8988T (cell line): Measurements from ENCODE around the gene HOXC10.

ENCODE experiments used
- DNase-seq: peaks from one replicate; pipeline ENCODE4 v3.0.0; 2011

Gene HOXC10

GRCh38 chr12:54030889-54031471 is 46.0 kb downstream of the HOXC10 start:
- no peak for DNase-seq

DNA sequence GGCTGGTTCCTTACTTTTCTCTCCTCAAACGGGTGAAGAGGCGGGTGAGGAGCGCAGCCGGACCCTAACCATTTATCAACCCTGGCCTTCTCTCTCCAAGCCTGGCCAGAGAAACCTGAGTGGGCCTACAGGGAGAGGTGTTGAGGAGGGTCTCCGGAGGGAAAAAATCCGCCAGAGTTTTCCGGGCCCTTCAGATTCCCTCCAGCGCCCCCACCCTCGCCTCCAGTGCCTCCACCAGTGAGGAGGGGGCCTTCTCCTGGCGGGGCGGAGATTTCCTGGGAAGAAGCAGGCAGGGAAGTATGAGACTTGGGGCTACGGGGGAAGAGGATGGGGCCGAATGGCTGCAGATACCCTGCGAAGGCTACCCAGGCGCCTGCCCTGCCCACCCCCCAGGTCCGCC is 46.5 kb downstream of the HOXC10 start:
- no peak for DNase-seq

DNA sequence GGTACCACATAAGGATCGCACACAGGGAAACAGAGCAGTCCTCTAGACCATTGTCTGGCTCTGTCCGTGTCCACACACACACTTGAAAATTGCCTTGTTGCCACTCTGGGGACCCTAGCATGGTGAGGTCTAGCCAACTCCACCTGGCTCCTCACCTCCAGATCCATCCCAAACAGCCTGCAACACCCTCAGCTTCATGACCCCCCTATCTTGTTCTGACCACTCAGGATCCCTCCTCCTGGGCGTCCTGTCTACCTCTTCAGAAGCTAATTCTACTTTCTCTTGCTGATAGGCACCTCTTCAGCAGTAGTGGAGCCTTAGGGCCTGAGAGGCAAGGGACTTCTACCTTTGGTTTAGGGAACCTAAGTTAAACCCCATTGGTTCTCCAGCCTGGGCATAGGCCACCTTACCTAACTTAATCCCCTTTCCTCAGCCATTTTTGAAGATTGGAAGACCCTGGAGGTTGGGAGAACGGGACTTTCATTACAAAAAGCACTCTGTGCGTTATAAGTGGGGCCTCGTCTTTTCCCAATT is 47.2 kb downstream of the HOXC10 start:
- DNase-seq = no peak

- DNase-seq = peak; percentile 84
Observed at GRCh38 chr12:54032627-54033100, 47.7 kb downstream of the HOXC10 start, which contains the start of gene HOXC5. TSS of gene HOXC5 (plus strand) at chr12:54033050. CDS start at chr12:54033123, 73 bp downstream.

DNA sequence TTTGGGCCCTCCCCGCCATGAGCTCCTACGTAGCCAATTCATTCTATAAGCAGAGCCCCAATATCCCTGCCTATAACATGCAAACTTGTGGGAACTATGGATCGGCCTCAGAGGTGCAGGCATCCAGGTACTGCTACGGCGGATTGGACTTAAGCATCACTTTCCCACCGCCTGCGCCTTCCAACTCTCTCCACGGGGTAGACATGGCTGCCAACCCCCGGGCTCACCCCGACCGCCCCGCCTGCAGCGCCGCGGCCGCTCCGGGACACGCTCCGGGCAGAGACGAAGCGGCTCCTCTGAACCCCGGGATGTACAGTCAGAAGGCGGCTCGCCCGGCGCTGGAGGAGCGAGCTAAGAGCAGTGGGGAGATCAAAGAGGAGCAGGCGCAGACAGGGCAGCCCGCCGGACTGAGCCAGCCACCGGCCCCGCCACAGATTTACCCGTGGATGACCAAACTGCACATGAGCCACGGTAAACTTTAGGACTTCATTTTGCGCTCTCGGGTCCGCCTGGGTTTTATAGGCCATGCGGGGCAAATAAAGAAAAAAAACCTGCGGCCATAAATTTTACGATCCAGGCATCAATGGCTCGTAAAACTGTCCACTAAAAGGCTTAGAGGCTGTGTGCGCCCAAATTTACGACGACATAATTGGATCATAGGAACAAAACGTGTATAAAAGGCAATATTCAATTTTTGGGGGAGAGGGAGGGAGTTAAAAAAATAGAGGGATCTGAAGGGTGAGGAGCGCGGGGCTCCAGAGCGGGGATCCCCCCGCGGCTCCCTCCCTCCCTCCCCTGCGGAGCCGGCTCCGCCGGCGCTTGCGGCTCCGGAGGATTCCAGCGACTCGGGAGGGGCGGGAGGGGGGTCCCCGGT is 48.4 kb downstream of the HOXC10 start:
- peak; percentile 71 for DNase-seq

DNA sequence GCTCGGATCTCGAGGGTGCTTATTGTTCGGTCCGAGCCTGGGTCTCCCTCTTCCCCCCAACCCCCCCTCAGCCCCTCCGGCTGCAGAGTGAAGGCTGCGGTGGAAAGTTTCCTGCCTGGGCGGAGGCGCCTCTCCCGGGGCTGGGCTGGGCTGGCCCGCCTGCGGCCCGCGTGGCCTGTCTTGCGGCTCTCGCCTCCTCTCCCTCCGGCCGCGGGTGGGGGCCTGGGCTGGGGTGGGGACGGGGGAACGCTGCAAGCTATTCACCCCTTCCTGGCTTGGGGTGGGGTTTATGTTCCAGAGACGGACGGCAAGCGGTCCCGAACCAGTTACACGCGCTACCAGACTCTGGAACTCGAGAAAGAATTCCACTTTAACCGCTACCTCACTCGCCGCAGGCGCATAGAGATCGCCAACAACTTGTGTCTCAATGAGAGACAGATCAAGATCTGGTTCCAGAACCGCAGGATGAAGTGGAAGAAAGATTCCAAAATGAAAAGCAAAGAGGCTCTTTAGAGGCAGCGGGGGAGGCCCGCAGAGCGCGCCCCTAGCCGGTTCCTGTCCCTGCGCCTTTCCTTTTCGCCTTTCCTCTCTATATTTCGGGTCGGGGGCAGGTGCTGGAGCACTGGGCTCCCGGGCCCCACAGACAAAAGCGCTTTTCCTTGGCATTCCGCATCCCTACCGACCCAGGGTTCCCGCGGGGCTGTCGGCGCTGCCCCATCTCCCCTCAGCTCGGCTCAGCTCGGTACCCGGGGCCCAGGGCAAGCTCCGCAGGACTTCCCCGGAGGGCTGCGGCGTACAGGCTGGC is 49.2 kb downstream of the HOXC10 start:
- DNase-seq = peak; percentile 72

GRCh38 chr12:54034785-54035310 is 49.9 kb downstream of the HOXC10 start:
- DNase-seq = no peak

GRCh38 chr12:54035568-54036264 is 50.8 kb downstream of the HOXC10 start:
- no peak for DNase-seq

DNA sequence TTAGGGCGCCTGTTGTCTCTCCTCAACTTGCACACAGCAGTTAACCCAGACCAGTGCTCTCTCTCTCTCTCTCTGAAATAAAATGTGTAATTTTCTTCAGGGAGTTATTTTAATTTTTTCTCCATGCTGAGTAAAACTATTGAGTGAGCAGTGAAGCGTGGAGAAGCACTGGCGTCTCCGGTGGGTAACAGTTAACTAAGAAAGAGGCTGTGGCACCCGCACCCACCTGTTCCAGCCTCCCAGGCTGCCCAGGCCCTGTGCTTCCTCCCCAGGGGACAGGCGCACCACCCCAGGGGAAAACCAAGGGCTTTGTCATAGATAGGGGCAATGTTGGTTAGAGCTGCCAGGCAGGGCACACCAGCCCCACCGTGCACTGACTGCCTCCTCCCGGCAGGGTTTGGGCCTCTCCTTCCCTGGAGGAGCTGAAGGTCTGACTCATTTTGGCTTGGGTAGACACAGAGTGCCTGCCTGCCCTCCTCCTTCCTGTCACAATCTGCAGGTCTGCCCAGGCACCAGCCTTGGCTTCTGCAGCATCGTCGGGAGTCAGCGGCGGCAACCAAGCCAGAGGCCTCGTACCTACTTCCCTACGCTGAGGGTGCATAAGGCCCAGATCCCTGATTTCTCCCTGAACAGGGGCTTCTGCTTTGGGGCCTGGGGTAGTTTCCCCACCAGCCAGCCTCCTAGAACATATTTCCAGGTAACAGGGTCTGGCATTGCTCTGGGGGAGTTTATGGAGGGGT is 51.8 kb downstream of the HOXC10 start:
- peak; percentile 89 for DNase-seq

GRCh38 chr12:54037360-54038283 is 52.7 kb downstream of the HOXC10 start:
- DNase-seq = no peak

DNA sequence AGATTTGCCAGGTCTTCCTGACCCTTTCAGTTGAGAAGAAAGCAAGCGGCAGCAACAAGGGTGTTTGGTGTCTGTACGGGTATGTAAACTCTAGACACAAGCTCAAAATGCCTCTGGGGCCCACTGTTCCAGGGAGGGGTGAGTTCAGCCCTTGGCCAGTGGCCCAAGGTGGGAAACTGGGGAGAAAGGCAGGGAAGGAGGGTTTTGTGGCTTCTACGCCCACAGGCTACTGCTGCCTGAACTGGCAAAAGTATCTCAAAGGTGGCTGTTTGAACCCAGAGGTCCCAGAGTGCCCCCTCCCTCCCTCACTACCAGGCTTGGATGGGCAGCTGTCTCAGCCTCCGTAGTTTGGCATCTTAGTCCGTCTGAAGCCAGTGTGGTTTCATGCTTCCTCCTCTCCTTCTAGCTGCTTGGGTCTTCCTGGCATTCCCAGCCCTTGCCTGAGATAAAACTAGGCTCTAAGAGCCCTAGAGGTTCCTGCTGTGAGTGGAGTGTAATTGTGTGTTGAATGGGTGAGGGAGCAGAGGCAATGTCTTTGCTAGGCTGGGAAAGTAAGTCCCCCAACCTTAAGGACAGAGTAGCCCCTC is 53.4 kb downstream of the HOXC10 start:
- DNase-seq = no peak

DNA sequence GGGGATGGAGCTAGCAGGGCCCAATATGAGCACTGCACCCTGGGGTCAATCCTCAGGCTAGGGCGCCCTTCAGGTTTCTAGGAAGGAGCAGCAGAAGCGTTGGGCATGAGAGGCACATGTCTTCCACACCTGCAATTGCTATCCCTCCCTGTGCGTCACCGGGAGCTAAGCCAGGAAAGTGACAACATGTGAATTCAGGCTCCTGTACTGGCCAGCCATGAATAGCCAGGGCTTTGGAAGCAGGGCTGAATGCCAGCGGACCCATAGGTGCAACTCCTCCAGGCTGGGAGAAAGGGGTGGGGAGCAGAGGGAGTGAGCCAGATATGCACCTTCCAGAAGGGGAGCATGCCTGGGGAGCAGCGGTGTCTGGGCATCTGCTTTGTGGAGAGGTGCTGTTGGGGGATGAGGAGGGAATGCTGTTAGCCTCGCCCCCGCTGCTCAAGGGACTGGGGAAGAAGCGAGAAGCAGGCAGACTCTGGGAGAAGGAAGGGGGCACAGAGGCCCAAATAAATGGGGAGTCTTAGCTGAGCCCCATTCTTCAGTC is 54.0 kb downstream of the HOXC10 start:
- no peak for DNase-seq

DNA sequence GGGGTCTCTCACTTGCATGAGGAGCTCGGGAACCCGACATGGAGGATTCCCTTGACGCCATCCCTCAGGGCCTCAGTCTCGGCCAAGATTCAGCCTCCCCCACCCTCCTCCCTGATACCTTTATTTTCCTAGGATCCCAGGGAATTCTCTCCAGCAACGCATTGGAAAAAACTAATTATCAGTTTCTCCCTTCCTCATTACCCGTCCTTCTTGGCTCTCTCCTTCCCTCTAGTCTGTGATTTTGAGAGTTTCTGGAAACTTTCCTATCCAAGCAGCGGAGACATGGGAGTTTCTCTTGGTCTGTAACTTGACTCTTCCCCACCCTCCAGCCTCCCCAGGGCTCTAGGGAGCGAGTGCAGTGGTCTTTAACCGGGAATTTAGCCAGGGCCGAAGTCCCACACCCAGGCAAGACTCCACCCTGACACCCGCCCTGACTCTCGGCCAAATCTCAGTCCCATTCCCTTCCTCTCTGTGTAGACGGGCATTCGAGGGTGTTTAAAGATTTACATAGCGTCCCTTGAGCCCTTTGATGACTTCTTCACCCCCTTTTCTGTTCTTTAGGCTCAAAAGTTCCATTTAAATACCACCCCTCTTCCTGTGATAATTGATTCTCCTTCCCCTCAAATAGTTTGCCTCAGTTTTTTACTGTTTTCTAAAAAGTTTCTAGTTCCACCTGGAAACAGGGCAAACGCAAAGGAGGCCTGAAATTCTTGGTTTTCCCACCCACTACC is 54.6 kb downstream of the HOXC10 start:
- no peak for DNase-seq
